Fibroblast of pulmonary artery (primary cell): Measurements from ENCODE around the gene DYNC2H1.

Source experiments
- DNase-seq: peaks from one replicate; pipeline ENCODE4 v3.0.0-alpha.2; 2010; ENCODE audit warnings: low read depth
- H3K4me3 ChIP-seq: replicated peaks from 2 replicates; pipeline ENCODE4 v1.5.1; 2011; ENCODE audit warnings: low read depth, mild to moderate bottlenecking, control low read depth, low read length, moderate library complexity
- CTCF ChIP-seq: IDR thresholded peaks from 2 replicates; pipeline ENCODE4 v1.5.1; 2011; ENCODE audit warnings: mild to moderate bottlenecking, control low read depth, low read length, inconsistent platforms; ENCODE audit errors: missing control alignments

The DYNC2H1 gene

GRCh38 chr11:103378931-103379330, 269.7 kb downstream of the DYNC2H1 start:
- no peak for TF ChIP-seq CTCF
- peak; percentile 49 for DNase-seq
- H3K4me3 ChIP-seq = no peak overlapping the region

GRCh38 chr11:103380031-103380430, 270.8 kb downstream of the DYNC2H1 start:
- TF ChIP-seq CTCF = no peak
- no peak overlapping the region for H3K4me3 ChIP-seq
- DNase-seq = peak; percentile 20

- peak overlapping the region; percentile 33 for H3K4me3 ChIP-seq
- TF ChIP-seq CTCF = no peak
- peak; percentile 29 for DNase-seq
Measured at GRCh38 chr11:103384652-103385051, 275.4 kb downstream of the DYNC2H1 start.

- H3K4me3 ChIP-seq = no peak overlapping the region
- no peak for TF ChIP-seq CTCF
- peak; percentile 57 for DNase-seq
Measured at GRCh38 chr11:103395612-103396011, 286.4 kb downstream of the DYNC2H1 start.

- no peak for DNase-seq
- no peak for TF ChIP-seq CTCF
- no peak overlapping the region for H3K4me3 ChIP-seq
Measured at GRCh38 chr11:103396237-103396636, 287.0 kb downstream of the DYNC2H1 start.

- H3K4me3 ChIP-seq = no peak overlapping the region
- no peak for TF ChIP-seq CTCF
- no peak for DNase-seq
Measured at GRCh38 chr11:103397369-103397768, 288.1 kb downstream of the DYNC2H1 start.

- no peak for DNase-seq
- TF ChIP-seq CTCF = no peak
- no peak overlapping the region for H3K4me3 ChIP-seq
Measured at GRCh38 chr11:103398829-103399228, 289.6 kb downstream of the DYNC2H1 start.
